Naive thymus-derived CD4-positive, alpha-beta T cell (primary cell): ENCODE results near the gene DHX16. TPM values are rescaled to one million over a fixed set of nuclear protein-coding genes. Genes with fewer than 3 reads are reported as not detected.

ENCODE experiments used
- ATAC-seq: fragments of 150-1000 bp; cut with Tn5 transposase; 2 replicates; pipeline ENCODE4 v1.10.0; 2021; ENCODE audit warnings: mild to moderate bottlenecking, moderate library complexity
- CTCF ChIA-PET: fragments of 350-600 bp; sonication (Branson Sonifier 250); formaldehyde crosslinking; loops from one replicate; lab custom pipeline; 2021; ENCODE audit warnings: antibody characterized with exemption; lab: Charles Lee
- POLR2A ChIA-PET: fragments of 350-600 bp; sonication (Branson Sonifier 250); formaldehyde crosslinking; loops from one replicate; lab custom pipeline; 2021; ENCODE audit warnings: antibody characterized with exemption, inconsistent platforms; lab: Charles Lee
- DNase-seq, 9 donors: peaks; one replicate each; pipeline versions ENCODE4 v3.0.0 to v3.0.0-alpha.2; 2020 to 2022; ENCODE audit warnings: mixed read lengths in 1 of 9
- H3K27ac ChIP-seq: one replicate; pipeline ENCODE4 v1.7.0; 2013; ENCODE audit warnings: mild to moderate bottlenecking, low read depth, low read length, moderate library complexity
- H3K27me3 ChIP-seq, 2 donors: one replicate each; pipeline ENCODE4 v1.7.0; 2013; ENCODE audit warnings: low read length in 2 of 2, mild to moderate bottlenecking in 2 of 2, moderate library complexity in 2 of 2; ENCODE audit not compliant: control insufficient read depth in 2 of 2, insufficient read depth in 2 of 2
- H3K36me3 ChIP-seq, 3 experiments: 1 replicate in 2 of 3; 2 replicates in 1 of 3; pipeline ENCODE4 v1.7.0; 2013; ENCODE audit warnings: low read length in 3 of 3, mild to moderate bottlenecking in 3 of 3, moderate library complexity in 1 of 3; ENCODE audit not compliant: insufficient read depth in 3 of 3, control insufficient read depth in 2 of 3
- H3K4me1 ChIP-seq, 2 donors: one replicate each; pipeline ENCODE4 v1.7.0; 2013; ENCODE audit warnings: low read length in 2 of 2, mild to moderate bottlenecking in 2 of 2, moderate library complexity in 1 of 2; ENCODE audit not compliant: control insufficient read depth in 2 of 2, insufficient read depth in 2 of 2
- H3K4me3 ChIP-seq: 2 replicates; pipeline ENCODE4 v1.7.0; 2013; ENCODE audit warnings: mild to moderate bottlenecking, low read length
- H3K9me3 ChIP-seq, 3 experiments: 1 replicate in 2 of 3; 2 replicates in 1 of 3; pipeline ENCODE4 v1.7.0; 2013; ENCODE audit warnings: low read length in 3 of 3; ENCODE audit not compliant: control insufficient read depth in 2 of 3
- H3K27ac Mint-ChIP-seq, 9 donors: one replicate each; pipeline ENCODE4 v1.8.0; 2020 to 2022; ENCODE audit warnings: mixed read lengths in 9 of 9, mild to moderate bottlenecking in 8 of 9, moderate library complexity in 5 of 9, inconsistent platforms in 2 of 9
- H3K27me3 Mint-ChIP-seq, 5 donors: one replicate each; pipeline ENCODE4 v1.8.0; 2021 to 2022; ENCODE audit warnings: mixed read lengths in 5 of 5, mild to moderate bottlenecking in 1 of 5
- H3K36me3 Mint-ChIP-seq, 5 donors: one replicate each; pipeline ENCODE4 v1.8.0; 2020 to 2022; ENCODE audit warnings: mixed read lengths in 5 of 5, mild to moderate bottlenecking in 3 of 5, inconsistent platforms in 1 of 5
- H3K4me1 Mint-ChIP-seq, 7 donors: one replicate each; pipeline ENCODE4 v1.8.0; 2020 to 2022; ENCODE audit warnings: mixed read lengths in 7 of 7, mild to moderate bottlenecking in 3 of 7, inconsistent platforms in 1 of 7
- H3K4me3 Mint-ChIP-seq, 10 donors: one replicate each; pipeline ENCODE4 v1.8.0; 2020 to 2022; ENCODE audit warnings: mild to moderate bottlenecking in 10 of 10, mixed read lengths in 10 of 10, moderate library complexity in 6 of 10, inconsistent platforms in 2 of 10
- H3K9me3 Mint-ChIP-seq, 11 donors: one replicate each; pipeline ENCODE4 v1.8.0; 2020 to 2022; ENCODE audit warnings: mixed read lengths in 11 of 11, mild to moderate bottlenecking in 4 of 11, inconsistent platforms in 1 of 11, moderate library complexity in 1 of 11
- intact Hi-C, 2 donors: fragments of 100-400 bp; cut with micrococcal nuclease; formaldehyde crosslinking; loops; one replicate each; pipeline ENCODE4 v1.15.1; 2023
- polyA plus RNA-seq, 2 donors: library from polyadenylated mRNA; unstranded; fragments of 300-500 nt; fragmentation: Illumina TruSeq; gene quantifications; one replicate each; pipeline ENCODE4 v1.2.3, GENCODE V29; 2021
- total RNA-seq, 6 experiments: library from RNA in 5 of 6; stranded (reverse) in 5 of 6; gene quantifications; 1 replicate in 5 of 6; 2 replicates in 1 of 6; pipeline ENCODE4 v1.2.3 and lab custom pipeline; 2021 to 2026

Gene DHX16
- total and polyA plus RNA-seq, 7 experiments from 2014 or later, result 14.9 to 51.5 (median 38.3) TPM

GRCh38 chr6:30625511-30625910 is 47.3 kb downstream of the DHX16 start:
- H3K4me3 ChIP-seq, result no peak overlapping the region
- CTCF ChIA-PET, result interaction anchor here (1.0 to 1.3 kb wide), 2 partner anchors 11 to 80 kb away, joined by 3 read pairs; no protein-coding TSS in a partner anchor
- peaks cover 0 to 62% (median 19%) of the 10 kb centered on the region in 3 experiments for H3K36me3 ChIP-seq
- POLR2A ChIA-PET, result interaction anchor here (1.0 to 2.2 kb wide), 8 partner anchors 8 to 135 kb away, joined by 3 to 22 read pairs (median 4); partner anchors contain the start of genes ABCF1, MRPS18B and PPP1R10
- H3K4me1 ChIP-seq, result peaks cover 10 to 13% of the 10 kb centered on the region in 2 donors
- peak overlapping the region; percentile 92 for H3K27ac ChIP-seq
- DNase-seq, result no peak
- H3K4me3 Mint-ChIP-seq, result peak overlapping the region in 1 of 10 donors; percentile 88
- peak overlapping the region in 8 of 9 donors; percentile 72 to 97 (median 92) for H3K27ac Mint-ChIP-seq
- no peaks in the 10 kb centered on the region for H3K27me3 Mint-ChIP-seq
- no peaks in the 10 kb centered on the region for H3K9me3 Mint-ChIP-seq
- no peak for ATAC-seq
- H3K27me3 ChIP-seq, result no peaks in the 10 kb centered on the region
- H3K36me3 Mint-ChIP-seq, result peaks cover 7 to 25% (median 13%) of the 10 kb centered on the region in 5 donors
- intact Hi-C loops, result no loop called here
- H3K9me3 ChIP-seq, result no peaks in the 10 kb centered on the region
- peaks cover 17 to 35% (median 28%) of the 10 kb centered on the region in 7 donors for H3K4me1 Mint-ChIP-seq

GRCh38 chr6:30619561-30619960 is 53.2 kb downstream of the DHX16 start:
- intact Hi-C loops, result loop anchor here (5.0 to 10.0 kb wide), 8 partner anchors 123 to 1578 kb away; partner anchors contain the start of genes TRIM39 (in 2 of the 2), AGPAT1 (in 1 of the 2), DDR1 (in 1 of the 2) and FLOT1 (in 1 of the 2)
- ChIA-PET CTCF (interaction anchor here (2.4 kb wide), 1 partner anchor 59 kb away, joined by 10 read pairs; no protein-coding TSS in a partner anchor), POLR2A (interaction anchor here (0.7 to 2.8 kb wide), 6 partner anchors 9 to 78 kb away, joined by 3 to 21 read pairs (median 8); partner anchors contain the start of gene PRR3)
- H3K27me3 Mint-ChIP-seq, result peaks cover 0 to 14% (median 0%) of the 10 kb centered on the region in 5 donors
- Histone ChIP-seq H3K9me3 (no peaks in the 10 kb centered on the region), H3K36me3 (peaks cover 15 to 63% (median 21%) of the 10 kb centered on the region in 3 experiments), H3K27me3 (no peaks in the 10 kb centered on the region), H3K4me1 (peaks cover 13 to 15% of the 10 kb centered on the region in 2 donors), H3K4me3 (no peak overlapping the region), H3K27ac (peak overlapping the region; percentile 93)
- peaks cover 14 to 38% (median 32%) of the 10 kb centered on the region in 5 donors for H3K36me3 Mint-ChIP-seq
- peaks cover 0 to 26% (median 0%) of the 10 kb centered on the region in 11 donors for H3K9me3 Mint-ChIP-seq
- H3K4me3 Mint-ChIP-seq, result peak overlapping the region in 7 of 10 donors; percentile 88 to 100 (median 95)
- peak overlapping the region in 7 of 9 donors; percentile 53 to 100 (median 100) for H3K27ac Mint-ChIP-seq
- no peak for ATAC-seq
- no peak for DNase-seq
- H3K4me1 Mint-ChIP-seq, result peaks cover 15 to 34% (median 21%) of the 10 kb centered on the region in 7 donors

- peak overlapping the region; percentile 98 to 100 (median 100) for H3K27ac Mint-ChIP-seq
- peaks cover 14 to 45% (median 30%) of the 10 kb centered on the region in 5 donors for H3K36me3 Mint-ChIP-seq
- ChIA-PET CTCF (interaction anchor here (0.6 to 2.4 kb wide), 6 partner anchors 60 to 112 kb away, joined by 3 to 13 read pairs (median 4); no protein-coding TSS in a partner anchor), POLR2A (interaction anchor here (0.5 to 2.8 kb wide), 37 partner anchors 8 to 1335 kb away, joined by 3 to 21 read pairs (median 5); partner anchors contain the start of genes ABCF1, ATAT1, C6orf136 and DHX16)
- peaks cover 23 to 45% (median 31%) of the 10 kb centered on the region in 7 donors for H3K4me1 Mint-ChIP-seq
- peak overlapping the region; percentile 88 to 100 (median 96) for H3K4me3 Mint-ChIP-seq
- no peak for DNase-seq
- H3K4me3 ChIP-seq, result peak overlapping the region; percentile 82
- no peaks in the 10 kb centered on the region for H3K27me3 ChIP-seq
- intact Hi-C loops, result loop anchor here (5.0 to 10.0 kb wide), 8 partner anchors 124 to 1579 kb away; partner anchors contain the start of genes TRIM39 (in 2 of the 2), AGPAT1 (in 1 of the 2), DDR1 (in 1 of the 2) and FLOT1 (in 1 of the 2)
- H3K9me3 Mint-ChIP-seq, result peaks cover 0 to 26% (median 0%) of the 10 kb centered on the region in 11 donors
- H3K9me3 ChIP-seq, result no peaks in the 10 kb centered on the region
- peaks cover 0 to 14% (median 0%) of the 10 kb centered on the region in 5 donors for H3K27me3 Mint-ChIP-seq
- peak overlapping the region; percentile 93 for H3K27ac ChIP-seq
- peaks cover 21 to 25% of the 10 kb centered on the region in 2 donors for H3K4me1 ChIP-seq
- ATAC-seq, result no peak
- peaks cover 15 to 51% (median 17%) of the 10 kb centered on the region in 3 experiments for H3K36me3 ChIP-seq
These were observed 54.5 kb downstream of the DHX16 start for GRCh38 chr6:30618270-30618797.

DNA sequence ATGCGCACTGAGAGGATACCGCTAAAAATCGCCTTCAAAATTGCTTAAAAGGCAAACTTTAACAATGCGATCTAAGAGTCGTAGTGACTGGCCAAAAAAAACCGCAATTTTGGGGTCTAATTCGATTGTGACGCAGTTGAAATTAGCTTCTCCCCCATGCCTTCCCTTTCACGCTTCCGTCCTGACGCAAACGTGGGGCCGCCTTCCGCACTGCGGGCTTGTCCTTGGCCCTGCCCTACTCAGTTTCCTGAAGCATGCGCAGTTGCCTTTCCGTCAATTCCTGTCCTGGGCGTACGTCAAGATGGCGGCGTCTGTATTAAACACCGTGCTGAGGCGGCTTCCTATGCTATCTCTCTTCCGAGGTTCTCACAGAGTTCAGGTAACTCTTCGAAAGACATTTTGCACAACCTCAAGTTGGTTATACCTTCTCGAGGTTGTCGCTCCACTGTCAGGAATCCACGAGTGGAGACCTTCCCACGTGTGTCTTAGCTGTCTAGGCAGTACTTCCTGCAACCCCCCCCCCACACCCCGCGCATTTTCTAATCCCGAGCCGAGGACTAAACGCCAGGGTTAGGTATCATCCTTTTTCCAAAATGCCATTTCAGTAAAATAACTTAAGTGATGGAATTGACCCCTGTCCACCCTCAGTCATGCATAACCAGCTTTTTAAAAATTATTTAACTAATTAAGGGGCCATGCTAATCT is 55.1 kb downstream of the DHX16 start, which contains the start of gene MRPS18B:
Gene MRPS18B, plus strand, starts transcription at position 276 of the 705 bp plus-strand sequence. Its CDS starts 26 bp downstream, at position 302.
- Histone ChIP-seq H3K27me3 (no peaks in the 10 kb centered on the region), H3K9me3 (no peaks in the 10 kb centered on the region), H3K36me3 (peaks cover 15 to 45% (median 17%) of the 10 kb centered on the region in 3 experiments), H3K4me3 (peak within 1 kb of the TSS; percentile 90), H3K27ac (peak within 1 kb of the TSS; percentile 93), H3K4me1 (peaks cover 21 to 31% of the 10 kb centered on the region in 2 donors)
- peaks cover 14 to 47% (median 29%) of the 10 kb centered on the region in 5 donors for H3K36me3 Mint-ChIP-seq
- DNase-seq (peak; percentile 83 to 100 (median 99)), ATAC-seq (peak; percentile 82)
- intact Hi-C loops, result loop anchor here (1.0 to 10.0 kb wide), 27 partner anchors 9 to 1580 kb away; partner anchors contain the start of genes ABCF1 (in 2 of the 2), ATAT1 (in 2 of the 2), C6orf136 (in 2 of the 2) and DHX16 (in 2 of the 2)
- POLR2A ChIA-PET, result interaction anchor here (0.6 to 2.8 kb wide), 38 partner anchors 9 to 1354 kb away, joined by 3 to 21 read pairs (median 5); partner anchors contain the start of genes ABCF1, ATAT1, C6orf136 and DHX16
- CTCF ChIA-PET, result interaction anchor here (0.7 to 2.4 kb wide), 5 partner anchors 61 to 105 kb away, joined by 4 to 13 read pairs (median 4); no protein-coding TSS in a partner anchor
- peaks cover 25 to 49% (median 37%) of the 10 kb centered on the region in 7 donors for H3K4me1 Mint-ChIP-seq
- H3K27me3 Mint-ChIP-seq, result peaks cover 0 to 14% (median 0%) of the 10 kb centered on the region in 5 donors
- peaks cover 0 to 26% (median 0%) of the 10 kb centered on the region in 11 donors for H3K9me3 Mint-ChIP-seq
- H3K27ac Mint-ChIP-seq, result peak within 1 kb of the TSS; percentile 98 to 100 (median 100)
- H3K4me3 Mint-ChIP-seq, result peak within 1 kb of the TSS; percentile 88 to 100 (median 96)

GRCh38 chr6:30616811-30617564 is 55.8 kb downstream of the DHX16 start, which contains the start of gene PPP1R10:
TSS of gene PPP1R10 (minus strand) at chr6:30617243. CDS start at chr6:30609944, 7,299 bp downstream.
- DNase-seq (peak; percentile 86 to 100 (median 99)), ATAC-seq (peak; percentile 89)
- H3K36me3 Mint-ChIP-seq, result peaks cover 14 to 44% (median 29%) of the 10 kb centered on the region in 5 donors
- H3K36me3 ChIP-seq, result peaks cover 15 to 38% (median 17%) of the 10 kb centered on the region in 3 experiments
- CTCF ChIA-PET, result interaction anchor here (1.7 to 2.4 kb wide), 2 partner anchors 62 to 105 kb away, joined by 10 to 13 read pairs; no protein-coding TSS in a partner anchor
- H3K9me3 Mint-ChIP-seq, result peaks cover 0 to 26% (median 0%) of the 10 kb centered on the region in 11 donors
- POLR2A ChIA-PET, result interaction anchor here (0.8 to 2.8 kb wide), 23 partner anchors 9 to 1355 kb away, joined by 3 to 21 read pairs (median 10); partner anchors contain the start of genes ABCF1, ATAT1, C6orf136 and DHX16
- peaks cover 28 to 51% (median 43%) of the 10 kb centered on the region in 7 donors for H3K4me1 Mint-ChIP-seq
- peak within 1 kb of the TSS; percentile 98 to 100 (median 100) for H3K27ac Mint-ChIP-seq
- peak within 1 kb of the TSS; percentile 88 to 100 (median 96) for H3K4me3 Mint-ChIP-seq
- H3K27me3 Mint-ChIP-seq, result peaks cover 0 to 14% (median 0%) of the 10 kb centered on the region in 5 donors
- H3K27ac ChIP-seq, result peak within 1 kb of the TSS; percentile 93
- no peaks in the 10 kb centered on the region for H3K9me3 ChIP-seq
- intact Hi-C loops, result loop anchor here (1.0 to 10.0 kb wide), 27 partner anchors 9 to 1580 kb away; partner anchors contain the start of genes ABCF1 (in 2 of the 2), ATAT1 (in 2 of the 2), C6orf136 (in 2 of the 2) and DHX16 (in 2 of the 2)
- H3K4me1 ChIP-seq, result peaks cover 21 to 33% of the 10 kb centered on the region in 2 donors
- H3K27me3 ChIP-seq, result no peaks in the 10 kb centered on the region
- peak within 1 kb of the TSS; percentile 90 for H3K4me3 ChIP-seq
